ENCODE measurements around the gene PLCG2.

DNA sequence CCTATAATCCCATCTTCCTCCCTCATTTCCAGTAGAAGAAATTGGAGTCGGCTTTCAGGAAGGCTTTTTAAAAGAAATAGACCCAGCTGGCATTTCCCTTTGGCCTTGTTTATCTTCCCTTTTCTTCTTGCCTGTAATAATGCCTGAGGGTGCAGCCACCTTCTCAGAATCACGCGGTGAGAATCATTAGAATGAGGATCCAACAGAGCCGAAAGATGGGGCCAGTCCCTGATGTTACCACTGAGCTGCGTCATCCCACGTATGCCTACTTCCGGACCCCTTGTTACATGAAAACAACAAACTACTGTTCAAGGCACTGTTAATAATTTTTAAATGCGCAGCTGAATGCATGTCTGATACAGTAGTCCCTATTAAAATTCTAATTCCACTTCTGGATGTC, 208.0 kb downstream of the PLCG2 start:
- TF ChIP-seq TCF4 (CRISPR knock-in tag; IDR thresholded peaks at IDR 0.05; ENCODE audit: borderline replicate concordance) (no peak), ZFP3 (CRISPR knock-in tag; IDR thresholded peaks at IDR 0.05) (no peak), BACH2 (CRISPR knock-in tag; IDR thresholded peaks at IDR 0.05; ENCODE audit: borderline replicate concordance) (no peak), ZNF70 (CRISPR knock-in tag; IDR thresholded peaks at IDR 0.05) (no peak), RARB (CRISPR knock-in tag; IDR thresholded peaks at IDR 0.05) (no peak), ARNTL (CRISPR knock-in tag; IDR thresholded peaks at IDR 0.05; ENCODE audit: borderline replicate concordance, low read depth) (no peak), ZNF565 (CRISPR knock-in tag; conservative IDR thresholded peaks at IDR 0.05; ENCODE audit: low read depth) (no peak), ZNF8 (CRISPR knock-in tag; IDR thresholded peaks at IDR 0.05) (no peak)
- TF ChIP-seq, protein P1, sequence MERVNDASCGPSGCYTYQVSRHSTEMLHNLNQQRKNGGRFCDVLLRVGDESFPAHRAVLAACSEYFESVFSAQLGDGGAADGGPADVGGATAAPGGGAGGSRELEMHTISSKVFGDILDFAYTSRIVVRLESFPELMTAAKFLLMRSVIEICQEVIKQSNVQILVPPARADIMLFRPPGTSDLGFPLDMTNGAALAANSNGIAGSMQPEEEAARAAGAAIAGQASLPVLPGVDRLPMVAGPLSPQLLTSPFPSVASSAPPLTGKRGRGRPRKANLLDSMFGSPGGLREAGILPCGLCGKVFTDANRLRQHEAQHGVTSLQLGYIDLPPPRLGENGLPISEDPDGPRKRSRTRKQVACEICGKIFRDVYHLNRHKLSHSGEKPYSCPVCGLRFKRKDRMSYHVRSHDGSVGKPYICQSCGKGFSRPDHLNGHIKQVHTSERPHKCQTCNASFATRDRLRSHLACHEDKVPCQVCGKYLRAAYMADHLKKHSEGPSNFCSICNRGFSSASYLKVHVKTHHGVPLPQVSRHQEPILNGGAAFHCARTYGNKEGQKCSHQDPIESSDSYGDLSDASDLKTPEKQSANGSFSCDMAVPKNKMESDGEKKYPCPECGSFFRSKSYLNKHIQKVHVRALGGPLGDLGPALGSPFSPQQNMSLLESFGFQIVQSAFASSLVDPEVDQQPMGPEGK (CRISPR knock-in tag; IDR thresholded peaks at IDR 0.05; ENCODE audit: borderline replicate concordance) = no peak
